B cell (primary cell): ENCODE data around the gene GLOD5.

ENCODE experiments used
- EZH2 ChIP-seq: IDR thresholded peaks from 2 replicates; pipeline ENCODE4 v1.6.1; 2012; ENCODE audit warnings: borderline replicate concordance, low read depth, mild to moderate bottlenecking, moderate library complexity, low read length; ENCODE audit not compliant: insufficient read depth, poor library complexity, severe bottlenecking
- TF ChIP-seq, protein P1 (sequence below): fragments of 200-600 bp; IDR thresholded peaks from one replicate; pipeline ENCODE4 v1.8.0; 2022; ENCODE audit warnings: antibody characterized with exemption, mild to moderate bottlenecking

DNA sequence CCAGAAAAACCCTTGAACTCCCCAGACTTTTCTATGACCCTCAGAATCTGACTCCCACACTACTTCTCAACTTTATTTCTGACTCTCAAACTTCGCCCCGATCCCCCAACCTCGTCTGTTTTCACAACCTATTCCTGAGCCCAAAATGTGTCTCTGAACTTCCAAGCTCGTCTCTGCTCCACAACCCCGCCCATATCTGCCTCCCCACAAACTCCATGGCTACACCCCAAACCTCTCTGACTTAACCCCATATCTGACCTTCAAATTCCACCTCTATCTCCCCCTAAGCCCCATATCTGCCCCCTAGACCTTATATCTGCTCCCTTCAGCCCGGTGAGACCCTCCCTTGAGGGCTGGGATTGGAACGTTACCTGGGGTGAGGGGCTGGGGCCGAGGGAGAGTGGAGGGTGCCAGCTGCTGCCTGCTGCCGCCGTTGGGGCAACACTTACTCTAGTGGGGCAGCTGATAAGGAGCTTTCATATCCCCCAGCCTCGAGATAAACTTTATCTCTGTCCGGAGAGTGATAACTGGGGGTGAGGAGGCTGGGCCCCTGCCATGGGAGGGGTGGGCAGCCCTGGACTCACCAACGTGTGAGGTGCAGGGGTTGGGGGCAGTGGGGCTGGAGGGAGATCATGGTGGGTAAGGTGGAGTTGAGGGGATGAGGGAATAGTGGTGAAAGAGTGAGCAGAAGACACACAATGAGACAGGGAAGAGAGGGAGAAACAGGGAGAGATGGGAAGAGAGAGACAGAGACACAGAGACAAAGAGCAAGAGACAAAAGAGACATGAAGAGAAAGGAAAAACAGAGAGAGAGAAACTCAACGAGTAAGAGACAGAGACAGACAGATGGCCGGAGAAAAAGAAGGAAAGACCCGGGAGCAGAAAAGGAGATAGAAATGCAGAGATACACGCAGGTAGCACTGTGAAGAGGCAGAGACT is 26.2 kb downstream of the GLOD5 start:
- TF ChIP-seq, protein P1, sequence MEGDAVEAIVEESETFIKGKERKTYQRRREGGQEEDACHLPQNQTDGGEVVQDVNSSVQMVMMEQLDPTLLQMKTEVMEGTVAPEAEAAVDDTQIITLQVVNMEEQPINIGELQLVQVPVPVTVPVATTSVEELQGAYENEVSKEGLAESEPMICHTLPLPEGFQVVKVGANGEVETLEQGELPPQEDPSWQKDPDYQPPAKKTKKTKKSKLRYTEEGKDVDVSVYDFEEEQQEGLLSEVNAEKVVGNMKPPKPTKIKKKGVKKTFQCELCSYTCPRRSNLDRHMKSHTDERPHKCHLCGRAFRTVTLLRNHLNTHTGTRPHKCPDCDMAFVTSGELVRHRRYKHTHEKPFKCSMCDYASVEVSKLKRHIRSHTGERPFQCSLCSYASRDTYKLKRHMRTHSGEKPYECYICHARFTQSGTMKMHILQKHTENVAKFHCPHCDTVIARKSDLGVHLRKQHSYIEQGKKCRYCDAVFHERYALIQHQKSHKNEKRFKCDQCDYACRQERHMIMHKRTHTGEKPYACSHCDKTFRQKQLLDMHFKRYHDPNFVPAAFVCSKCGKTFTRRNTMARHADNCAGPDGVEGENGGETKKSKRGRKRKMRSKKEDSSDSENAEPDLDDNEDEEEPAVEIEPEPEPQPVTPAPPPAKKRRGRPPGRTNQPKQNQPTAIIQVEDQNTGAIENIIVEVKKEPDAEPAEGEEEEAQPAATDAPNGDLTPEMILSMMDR: no peak
- no peak for TF ChIP-seq EZH2
